ENCODE measurements around the gene ZBTB45.

The ZBTB45 gene

DNA sequence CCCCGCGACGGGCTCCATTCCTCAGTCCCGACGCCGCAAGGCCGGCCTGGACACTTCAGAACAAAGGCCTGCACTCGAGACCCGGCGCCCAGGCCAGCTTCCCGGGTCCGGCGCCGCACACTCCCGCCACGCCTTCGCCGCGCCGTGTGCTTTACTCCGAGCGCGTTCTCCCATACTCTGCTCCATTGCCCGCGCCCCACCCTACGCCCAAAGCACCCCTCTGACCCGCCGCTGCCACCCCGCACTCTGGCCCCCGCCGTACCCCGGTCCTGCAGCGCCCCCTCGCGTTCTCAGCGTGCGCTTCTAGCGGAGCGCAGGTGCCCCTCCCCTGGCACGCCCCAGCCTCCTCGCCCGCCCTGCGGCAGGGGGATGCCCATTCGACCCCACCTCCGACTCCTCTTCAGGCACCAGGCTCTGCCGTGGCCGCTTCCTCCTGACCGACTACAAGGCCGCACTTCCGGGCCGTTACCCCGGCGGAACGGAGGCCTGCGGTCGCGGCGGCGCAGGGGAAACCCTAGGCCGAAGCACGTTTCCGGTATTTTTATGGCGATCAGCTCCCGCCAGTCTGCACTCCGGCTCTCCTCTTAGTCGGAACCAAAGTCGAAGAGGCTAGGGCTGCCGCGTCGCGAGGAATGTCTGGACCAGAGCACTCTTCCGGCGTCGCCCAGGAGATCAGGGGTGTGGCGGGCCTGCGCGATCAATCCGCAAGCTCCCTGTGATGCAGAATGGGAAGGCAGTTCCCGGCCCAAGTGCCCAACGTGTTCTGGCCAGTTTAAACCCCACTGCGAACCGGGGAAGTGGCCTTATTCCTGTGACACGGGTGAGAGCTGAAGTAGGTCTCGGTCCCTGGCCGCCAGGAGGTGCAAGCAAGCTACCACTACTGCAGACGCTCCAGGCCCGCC, at the start of gene ZBTB45:
Gene ZBTB45 (minus strand): TSS at position 456 of the 902 bp plus-strand sequence. CDS start 2,137 bp downstream, outside the sequence.
- peak; percentile 95 for DNase-seq (ENCODE audit: low spot score)

DNA sequence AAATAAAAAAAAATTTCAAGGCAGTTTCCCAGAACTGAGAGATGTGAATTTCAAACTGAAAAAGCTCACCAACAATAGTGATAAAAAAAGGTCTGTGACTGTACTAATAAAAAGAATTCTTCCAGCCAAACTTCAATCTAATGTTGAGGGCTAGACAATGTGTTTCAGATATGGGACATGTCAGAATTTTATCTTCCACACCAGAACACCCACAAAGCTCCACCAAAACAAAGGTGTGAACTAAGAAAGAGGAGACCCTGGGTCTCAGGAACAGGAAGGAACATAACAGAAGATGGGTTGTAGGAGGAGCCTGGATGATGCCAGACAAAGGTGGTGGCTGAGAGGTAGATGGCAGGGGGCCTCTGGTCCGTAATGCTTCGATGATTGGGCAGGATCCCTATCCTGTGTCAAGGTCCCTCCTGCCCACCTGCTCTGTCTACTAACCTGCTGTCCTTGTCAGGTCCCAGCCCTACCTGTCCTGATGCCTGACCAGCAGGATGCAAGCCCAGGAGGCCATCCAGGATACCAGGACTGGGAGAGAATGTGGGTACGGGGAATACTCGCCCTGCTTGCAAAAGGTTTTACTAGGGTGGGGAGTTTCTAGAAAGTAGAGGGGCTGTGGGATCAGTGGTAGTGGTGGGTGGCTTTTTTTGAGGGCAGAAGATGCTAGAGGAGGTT, 49.0 kb upstream of the ZBTB45 start:
- no peak for DNase-seq (ENCODE audit: low spot score)

DNA sequence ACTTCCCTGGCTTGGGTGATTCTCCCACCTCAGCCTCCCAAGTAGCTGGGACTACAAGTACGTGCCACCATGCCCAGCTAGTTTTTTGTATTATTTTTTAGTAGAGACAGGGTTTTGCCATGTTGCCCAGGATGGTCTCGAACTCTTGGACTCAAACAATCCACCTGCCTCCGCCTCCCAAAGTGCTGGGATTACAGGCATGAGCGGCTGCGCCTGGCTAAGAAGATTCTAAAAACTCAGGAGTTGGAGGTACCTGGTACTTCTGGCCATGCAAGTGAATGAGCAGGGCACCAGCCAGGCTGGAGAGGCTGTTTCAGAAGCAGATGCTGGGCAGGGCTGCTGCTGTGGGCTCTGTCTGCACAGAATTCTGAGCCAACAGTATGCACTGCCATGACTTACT, 47.4 kb upstream of the ZBTB45 start:
- DNase-seq (ENCODE audit: low spot score) = no peak

DNA sequence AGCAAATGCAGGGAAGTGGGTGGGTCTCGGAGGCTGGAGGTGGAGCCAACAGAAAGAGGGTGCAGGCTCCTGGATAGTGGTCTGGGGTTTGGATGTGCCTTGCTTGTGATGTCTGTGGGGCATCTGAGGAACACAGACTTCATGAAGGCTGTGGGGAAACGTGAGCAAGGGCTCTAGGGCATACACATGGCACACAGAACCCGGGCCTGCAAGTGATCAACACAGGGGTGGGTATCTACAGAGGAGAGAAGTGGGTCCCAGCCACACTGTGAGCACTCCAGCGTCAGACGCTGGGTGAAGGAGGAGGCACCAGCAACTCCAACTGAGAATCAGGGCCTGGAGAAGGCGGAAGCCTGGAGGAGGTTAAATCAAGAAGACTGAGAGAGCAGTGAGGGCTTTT, 44.2 kb upstream of the ZBTB45 start:
- peak; percentile 54 for DNase-seq (ENCODE audit: low spot score)

DNA sequence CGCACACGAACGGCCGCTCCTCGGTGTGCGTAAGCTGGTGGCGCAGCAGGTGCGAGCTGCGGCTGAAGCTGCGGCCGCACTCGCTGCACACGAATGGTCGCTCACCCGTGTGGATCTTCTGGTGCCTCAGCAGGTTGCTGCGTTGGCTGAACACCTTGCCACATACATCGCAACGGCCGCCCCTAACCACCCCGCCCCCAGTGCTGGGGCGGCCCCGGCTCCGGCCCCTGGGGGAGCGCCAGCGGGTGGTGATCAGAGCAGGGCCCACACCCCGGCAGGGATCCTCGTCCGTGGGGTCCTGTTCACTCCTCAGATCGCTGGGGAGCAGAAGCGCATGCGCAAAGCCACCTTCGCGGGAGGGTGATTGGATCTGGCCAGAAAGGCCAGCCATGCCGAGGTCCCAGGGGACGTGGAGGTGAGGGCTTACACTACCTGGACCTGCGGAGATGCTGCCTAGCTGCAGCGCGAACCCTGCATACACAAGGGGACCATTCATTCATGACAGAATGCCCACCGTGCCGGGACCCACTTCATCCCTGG, 43.5 kb upstream of the ZBTB45 start:
- peak; percentile 61 for DNase-seq (ENCODE audit: low spot score)

GRCh38 chr19:58562122-58563033, 42.8 kb upstream of the ZBTB45 start:
- DNase-seq (ENCODE audit: low spot score) = no peak

GRCh38 chr19:58561373-58562121, 41.9 kb upstream of the ZBTB45 start:
- peak; percentile 58 for DNase-seq (ENCODE audit: low spot score)

GRCh38 chr19:58560921-58561320, 41.3 kb upstream of the ZBTB45 start:
- DNase-seq (ENCODE audit: low spot score) = peak; percentile 51

DNA sequence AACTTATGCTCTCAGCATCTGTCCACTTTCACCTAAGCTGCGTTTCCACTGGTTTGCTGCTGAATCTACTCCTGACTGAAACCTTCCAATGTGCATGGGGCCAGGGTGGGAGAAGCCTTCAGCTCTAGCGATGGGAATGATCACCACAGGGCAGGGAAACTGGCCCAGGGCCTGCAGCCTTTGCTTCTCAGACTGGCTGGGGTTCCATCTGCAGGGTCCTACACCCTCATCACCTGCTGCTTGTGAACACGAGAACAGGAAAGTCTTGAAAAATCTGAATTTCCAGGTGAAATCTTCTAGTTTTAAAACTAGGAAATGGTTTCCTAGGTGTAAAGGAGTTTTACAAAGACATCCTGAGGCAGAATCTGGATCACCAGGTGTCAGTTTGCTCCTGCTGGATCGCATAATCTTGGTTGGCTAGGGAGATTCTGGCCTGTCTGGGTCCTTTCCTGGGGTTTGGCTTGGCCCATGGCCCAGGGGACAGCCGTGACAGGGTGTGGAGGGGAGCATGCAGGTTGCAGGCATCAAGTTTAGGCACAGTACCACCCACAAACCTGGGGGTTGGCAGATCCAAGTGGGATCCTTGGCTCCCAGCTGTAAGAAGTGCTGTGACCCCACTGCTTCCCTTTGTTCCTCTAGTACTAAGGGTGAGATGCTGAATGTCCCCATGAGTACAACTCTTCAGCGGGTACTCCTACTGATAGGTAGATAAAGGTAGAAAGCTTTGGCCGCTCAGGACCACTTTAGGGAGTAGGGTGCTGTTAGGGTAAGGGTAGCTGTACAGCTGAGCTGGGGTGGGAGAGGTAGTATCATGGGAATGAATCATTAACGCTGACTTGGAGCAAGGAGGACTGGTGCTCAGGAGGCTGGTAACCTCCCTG, 40.6 kb upstream of the ZBTB45 start:
- peak; percentile 55 for DNase-seq (ENCODE audit: low spot score)

DNA sequence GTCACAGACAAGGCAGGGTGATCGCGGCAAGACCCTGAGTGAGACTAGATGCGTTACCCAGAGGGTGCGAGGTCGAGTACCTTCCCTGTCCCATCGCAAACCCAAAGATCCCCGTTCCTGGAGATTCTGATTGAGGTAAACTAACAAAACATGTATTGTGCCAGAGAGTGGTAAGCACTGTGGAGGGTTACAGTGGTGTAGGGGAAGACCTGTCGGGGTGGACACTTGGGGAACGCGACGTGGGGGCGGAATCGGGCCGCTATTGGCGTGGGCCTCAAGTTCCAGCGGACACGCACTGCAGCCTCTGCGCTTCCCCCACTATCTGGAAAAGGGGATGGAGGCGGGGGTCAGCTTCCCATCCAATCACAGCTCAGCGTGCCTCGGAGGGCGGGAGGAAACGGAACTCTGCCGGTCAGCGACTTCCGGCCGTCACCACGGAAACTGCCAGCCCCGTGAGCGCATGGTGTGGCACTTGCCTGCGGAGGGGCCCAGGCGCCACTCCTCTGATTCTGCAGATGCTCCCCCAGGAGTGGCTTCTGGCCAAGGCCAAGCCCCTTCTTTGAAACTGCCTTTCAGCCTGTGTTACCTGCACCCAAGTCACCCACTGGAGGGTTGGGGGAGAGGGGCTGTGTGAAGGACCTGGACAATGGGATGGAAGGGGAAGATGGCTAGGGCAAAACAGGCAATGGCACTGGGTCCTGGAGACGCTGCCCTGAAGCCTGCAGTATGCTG, 39.8 kb upstream of the ZBTB45 start:
- DNase-seq (ENCODE audit: low spot score) = peak; percentile 93

GRCh38 chr19:58558623-58559274, 39.1 kb upstream of the ZBTB45 start:
- DNase-seq (ENCODE audit: low spot score) = peak; percentile 99

DNA sequence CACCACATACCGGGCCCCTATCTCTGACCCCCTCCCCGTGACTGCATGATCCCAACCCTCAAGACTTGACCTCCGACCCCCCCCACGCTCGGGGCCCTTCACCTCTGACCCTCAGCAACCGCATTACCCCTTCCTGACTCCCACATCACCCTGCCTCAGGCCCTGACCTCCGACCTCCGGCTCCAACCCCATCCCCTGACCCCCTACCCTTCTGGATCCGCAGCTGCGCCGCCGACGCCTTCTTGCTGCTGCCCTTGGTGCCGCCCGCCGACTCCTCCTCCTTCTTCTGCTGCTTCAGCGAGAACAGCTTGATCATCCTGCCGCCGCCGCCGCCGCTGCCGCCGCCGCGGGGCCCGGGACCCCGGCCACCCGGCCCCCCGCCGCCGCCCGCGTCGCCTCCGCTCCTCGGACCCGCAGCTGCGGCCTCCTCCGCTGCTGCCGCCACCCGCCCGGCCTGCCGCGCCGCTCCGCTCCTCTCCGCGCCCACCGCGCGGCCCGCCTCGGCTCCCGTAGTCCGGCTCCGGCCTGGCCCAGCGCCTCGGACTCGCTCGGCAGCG, 38.5 kb upstream of the ZBTB45 start, which contains the start of gene UBE2M:
Gene UBE2M (minus strand): TSS at position 546 of the 557 bp plus-strand sequence. CDS start 230 bp downstream, at position 316.
- no peak for DNase-seq (ENCODE audit: low spot score)

DNA sequence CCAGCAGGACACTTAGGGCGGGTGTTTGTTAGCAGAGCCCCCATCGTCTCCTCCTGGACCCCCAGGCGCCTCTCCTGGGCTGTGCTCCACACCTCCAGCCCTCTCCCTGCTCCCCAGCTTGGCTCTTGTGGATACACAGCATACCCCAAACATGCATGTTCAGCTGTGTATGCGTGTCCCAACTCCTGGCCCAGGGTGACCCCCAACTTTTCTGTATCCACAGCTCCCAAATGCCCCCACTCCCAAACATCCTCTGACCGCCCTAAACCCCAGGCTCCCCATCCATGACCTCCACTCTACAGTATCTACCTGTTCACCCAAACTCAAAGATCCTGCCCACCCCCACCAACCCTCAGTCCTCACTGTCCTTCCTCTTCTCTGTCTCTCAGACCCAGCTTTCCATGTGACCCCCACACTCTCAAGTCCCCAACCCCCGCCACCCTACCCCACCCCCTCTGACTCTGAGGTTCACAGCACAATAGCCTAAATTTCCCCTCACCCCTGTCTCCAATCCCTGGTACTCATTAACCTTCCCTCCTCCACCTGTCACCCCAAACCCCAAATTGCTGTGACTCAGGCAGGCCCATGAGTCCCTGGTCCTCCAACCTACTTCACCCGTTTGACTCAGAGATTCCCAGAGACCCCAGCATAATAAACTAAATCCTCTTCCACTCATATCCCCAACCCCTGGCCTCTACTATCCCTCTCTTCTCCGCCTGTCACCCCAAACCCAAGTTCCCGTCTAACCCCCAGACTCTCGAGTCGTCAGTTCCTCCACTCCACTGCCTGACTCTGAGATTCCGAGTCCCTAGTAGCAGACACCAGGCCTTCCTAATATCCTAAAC, 37.8 kb upstream of the ZBTB45 start:
- DNase-seq (ENCODE audit: low spot score) = peak; percentile 57

DNA sequence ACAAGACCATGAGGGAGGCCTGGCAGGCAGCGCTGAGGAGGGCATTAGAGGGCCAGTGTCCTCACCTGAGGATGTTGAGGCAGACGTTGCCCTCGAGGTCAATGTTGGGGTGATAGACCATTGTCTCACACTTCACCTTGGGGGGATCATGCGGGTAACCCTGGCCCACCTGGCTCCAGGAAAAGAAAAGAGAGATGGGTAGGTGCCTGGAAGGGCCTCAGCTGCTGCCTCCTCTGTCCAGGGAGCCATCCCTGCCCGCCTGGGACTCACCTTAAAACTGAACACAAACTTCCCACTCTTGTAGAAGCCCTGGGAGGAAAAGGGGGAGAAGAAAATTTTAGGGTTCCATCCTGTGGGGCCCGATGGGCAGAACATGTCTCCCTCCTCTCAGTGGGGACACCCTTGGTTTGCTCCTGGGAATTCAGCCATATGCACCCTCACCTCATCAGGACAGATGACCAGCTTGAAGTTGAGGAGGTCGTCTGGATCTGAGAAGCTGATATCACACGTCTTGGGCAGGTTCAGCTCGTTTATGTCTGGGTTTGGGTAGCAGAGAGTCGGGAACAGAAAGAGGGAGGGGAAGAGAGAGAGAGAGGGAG, 37.1 kb upstream of the ZBTB45 start:
- peak; percentile 55 for DNase-seq (ENCODE audit: low spot score)

- DNase-seq (ENCODE audit: low spot score) = peak; percentile 62
These were observed 36.5 kb upstream of the ZBTB45 start for GRCh38 chr19:58555920-58556621.

- DNase-seq (ENCODE audit: low spot score) = no peak
These were observed 35.8 kb upstream of the ZBTB45 start for GRCh38 chr19:58555369-58555885.
